Activated CD8-positive, alpha-beta memory T cell treated with anti-CD3 and anti-CD28 coated beads, Interleukin-2, amount 50 U/mL, for 1 hour (primary cell): ENCODE results near the gene TBC1D12.

Experiments used
- DNase-seq: peaks from one replicate; pipeline ENCODE4 v3.0.0-alpha.2; 2020; ENCODE audit errors: extremely low read depth

TBC1D12 gene

GRCh38 chr10:94407668-94408067, 5.3 kb downstream of the TBC1D12 start:
- no peak for DNase-seq

- DNase-seq, result no peak
Observed at GRCh38 chr10:94409021-94409657, 6.8 kb downstream of the TBC1D12 start.

- DNase-seq, result no peak
Observed at GRCh38 chr10:94411304-94411703, 9.0 kb downstream of the TBC1D12 start.

- no peak for DNase-seq
Observed at GRCh38 chr10:94412449-94412848, 10.1 kb downstream of the TBC1D12 start.

- no peak for DNase-seq
Observed at GRCh38 chr10:94413361-94413760, 11.0 kb downstream of the TBC1D12 start.

- DNase-seq, result no peak
Observed at GRCh38 chr10:94416896-94417295, 14.6 kb downstream of the TBC1D12 start.

DNA sequence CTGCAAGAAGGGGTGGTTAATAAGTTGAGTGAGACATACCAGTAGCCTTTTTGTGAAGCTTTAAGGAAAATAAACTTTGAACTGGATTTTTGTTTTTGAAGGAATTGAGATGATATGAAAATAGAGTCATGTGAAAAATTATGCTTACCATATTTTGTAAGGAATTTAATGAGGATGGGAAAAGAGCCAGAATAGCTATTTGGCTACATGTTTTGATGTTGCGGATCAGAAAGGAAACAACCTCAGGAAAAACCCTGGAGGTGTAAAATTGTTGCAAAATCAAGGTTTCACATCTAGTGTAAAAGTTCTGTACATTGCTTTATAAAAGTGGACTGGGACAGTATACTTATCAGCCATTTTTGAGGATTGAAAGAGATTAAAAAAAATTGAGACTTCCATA, 15.0 kb downstream of the TBC1D12 start:
- no peak for DNase-seq

DNA sequence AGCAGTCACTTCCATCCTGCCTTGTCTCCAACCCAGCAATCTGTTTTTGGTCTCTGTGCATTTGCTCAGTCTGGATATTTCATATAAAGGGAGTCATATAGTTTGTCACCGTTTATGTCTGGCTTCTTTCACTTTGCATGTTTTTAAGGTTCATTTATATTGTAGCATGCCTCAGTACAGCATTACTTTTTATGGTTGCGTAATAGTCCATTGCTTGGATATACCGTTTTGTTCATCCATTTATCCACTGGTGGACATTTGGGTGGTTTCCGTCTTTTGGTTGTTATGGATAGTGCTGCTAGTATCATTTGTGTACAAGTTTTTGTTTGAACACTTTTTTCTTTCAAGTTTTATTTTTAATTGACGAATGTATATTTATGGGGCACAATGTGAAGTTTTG, 18.2 kb downstream of the TBC1D12 start:
- DNase-seq, result no peak

DNA sequence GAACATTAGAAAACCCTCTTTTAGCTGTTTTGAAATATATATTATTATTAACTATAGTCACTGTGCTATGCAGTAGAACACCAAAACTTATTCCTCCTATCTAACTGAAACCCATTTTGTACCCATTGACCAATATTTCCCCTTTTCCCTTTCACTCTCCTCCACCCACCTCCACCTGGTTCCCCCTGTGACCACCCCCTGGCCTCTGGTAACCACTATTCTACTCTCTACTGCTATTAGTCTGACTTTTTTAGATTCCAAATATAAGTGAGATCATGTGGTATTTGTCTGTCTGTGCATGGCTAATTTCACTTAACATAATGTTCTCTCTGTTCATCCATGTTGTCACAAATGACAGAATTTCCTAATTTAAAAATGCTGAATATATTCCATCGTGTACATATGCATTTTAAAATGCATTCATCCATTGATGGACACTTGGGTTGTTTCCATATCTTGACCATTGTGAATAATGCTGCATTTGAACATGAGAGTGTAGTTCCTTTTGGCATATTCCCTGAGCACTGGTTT, 18.7 kb downstream of the TBC1D12 start:
- DNase-seq, result no peak

DNA sequence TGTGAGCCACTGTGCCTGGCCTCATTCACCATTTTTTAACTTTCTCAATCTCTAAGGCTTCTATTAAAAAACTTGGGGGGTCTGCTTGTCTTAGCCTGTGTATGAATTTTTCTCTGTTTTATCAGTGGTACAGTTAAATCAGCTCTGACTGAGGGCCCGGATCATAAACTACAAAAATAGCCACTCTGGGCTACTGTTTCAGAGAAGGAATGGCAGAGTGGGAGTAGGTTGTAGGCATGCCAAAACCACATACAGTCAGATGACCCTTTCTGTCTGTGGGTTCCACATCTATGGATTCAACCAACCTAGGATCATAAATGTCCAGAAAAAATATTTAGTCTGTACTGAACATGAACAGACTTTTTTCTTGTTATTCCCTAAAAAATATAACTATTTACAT, 21.3 kb downstream of the TBC1D12 start:
- DNase-seq, result no peak

DNA sequence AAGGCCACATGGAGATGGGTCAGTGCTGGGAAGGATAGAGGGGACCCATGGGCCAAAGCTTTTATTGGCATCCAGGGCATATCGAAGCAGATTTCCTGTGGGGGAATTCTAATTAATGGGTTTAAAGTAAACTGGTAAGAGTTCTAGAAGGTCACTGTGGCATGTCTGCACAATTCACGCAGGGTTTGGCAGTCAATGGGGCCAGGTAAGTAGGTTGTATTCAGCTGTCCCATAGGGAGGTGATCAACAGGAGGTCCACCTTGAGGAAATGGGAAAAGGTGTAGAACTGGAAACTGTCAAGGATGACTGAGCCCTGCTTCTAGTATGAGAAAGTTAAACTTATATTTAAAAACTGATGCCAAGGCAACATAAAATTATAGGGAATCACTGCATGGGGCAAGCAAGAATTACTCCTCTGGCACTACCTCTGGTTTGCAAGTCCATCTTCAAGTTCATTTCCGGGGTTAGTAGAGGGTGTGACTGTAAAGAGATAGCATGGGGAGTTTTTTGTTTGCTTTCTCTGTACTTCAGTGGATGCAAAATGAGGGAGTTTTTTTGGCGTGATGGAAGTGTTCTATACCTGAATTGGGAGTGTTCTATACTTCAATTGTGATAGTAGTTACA, 22.5 kb downstream of the TBC1D12 start:
- DNase-seq, result no peak

- DNase-seq, result no peak
Observed at GRCh38 chr10:94425942-94426341, 23.6 kb downstream of the TBC1D12 start.

DNA sequence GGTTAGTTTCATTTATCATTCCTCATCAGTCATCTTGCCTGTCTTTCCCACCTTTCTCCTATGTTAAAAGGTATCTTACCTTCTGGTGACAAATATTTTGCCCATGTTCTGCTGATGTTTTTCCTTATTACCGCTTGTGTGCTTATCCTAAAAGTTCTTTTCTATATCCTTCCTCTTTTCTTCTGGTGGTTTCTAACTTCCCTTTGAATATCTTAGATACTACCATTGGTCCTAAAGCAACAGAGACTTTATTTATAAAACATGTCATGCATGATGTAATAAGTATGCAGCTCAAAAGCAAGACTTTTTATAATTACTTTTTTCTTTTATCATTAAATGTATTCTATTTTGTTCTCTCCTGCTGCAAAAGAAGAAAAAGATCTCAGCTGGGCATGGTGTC, 24.8 kb downstream of the TBC1D12 start:
- no peak for DNase-seq

DNA sequence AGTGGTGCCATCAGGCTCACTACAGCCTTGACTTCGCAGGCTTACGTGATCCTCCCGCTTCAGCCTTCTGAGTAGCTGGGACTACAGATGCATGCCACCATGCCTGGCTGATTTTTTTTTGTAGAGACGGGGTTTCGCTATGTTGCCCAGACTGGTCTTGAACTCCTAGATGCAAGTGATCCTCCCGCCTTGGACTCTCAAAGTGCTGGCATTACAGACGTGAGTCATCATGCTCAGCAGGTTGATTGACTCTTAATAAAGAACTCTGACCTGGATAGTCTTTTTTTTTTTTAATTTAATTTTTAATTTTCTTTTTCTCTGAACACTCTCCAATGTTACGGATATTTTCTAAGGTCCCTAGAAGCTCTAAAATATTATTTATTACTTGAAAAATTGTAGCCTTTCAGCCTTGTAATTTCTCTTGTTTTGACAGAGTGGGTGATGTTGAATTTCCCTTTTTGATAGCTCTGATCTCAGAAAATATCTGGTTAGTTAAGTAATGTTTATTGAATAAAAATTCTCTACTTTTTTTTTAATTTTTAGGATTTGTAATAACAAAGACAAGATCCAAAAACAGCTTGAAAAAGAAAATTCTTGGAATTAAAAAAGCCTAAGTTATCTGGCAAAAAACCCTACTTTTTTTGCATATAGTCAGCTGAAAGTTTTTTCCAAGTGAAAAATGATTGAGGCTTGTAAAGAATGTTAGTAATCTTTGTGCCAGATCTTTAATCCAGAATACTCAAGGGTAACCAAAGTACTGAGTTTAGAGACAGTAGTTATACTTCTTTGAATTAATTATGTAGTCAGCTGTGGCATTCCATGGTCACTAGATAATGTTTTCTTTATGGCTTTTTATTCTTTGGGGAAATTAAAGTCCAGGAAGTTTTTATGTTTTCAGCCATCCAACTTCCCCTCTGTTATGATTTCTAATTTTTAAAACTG, 26.7 kb downstream of the TBC1D12 start:
- no peak for DNase-seq

DNA sequence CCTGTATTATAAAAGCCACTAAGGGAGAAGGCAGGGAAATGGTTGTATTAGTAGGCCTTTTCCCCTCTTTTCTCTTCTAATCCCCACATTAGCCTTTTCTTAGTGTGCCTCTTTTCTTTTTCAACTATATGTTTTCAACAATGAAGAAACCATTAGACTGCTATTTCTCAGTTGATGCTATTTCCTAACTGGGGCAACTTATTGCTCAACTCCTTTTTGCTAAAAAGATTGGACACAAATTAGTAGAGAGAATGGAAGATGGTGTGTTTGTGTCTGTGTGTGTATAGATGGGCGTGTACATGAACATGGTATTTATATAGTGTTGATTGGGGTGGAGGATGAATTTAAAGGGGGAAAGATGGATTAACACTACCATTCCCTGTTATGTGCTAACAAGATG, 28.4 kb downstream of the TBC1D12 start:
- no peak for DNase-seq

DNA sequence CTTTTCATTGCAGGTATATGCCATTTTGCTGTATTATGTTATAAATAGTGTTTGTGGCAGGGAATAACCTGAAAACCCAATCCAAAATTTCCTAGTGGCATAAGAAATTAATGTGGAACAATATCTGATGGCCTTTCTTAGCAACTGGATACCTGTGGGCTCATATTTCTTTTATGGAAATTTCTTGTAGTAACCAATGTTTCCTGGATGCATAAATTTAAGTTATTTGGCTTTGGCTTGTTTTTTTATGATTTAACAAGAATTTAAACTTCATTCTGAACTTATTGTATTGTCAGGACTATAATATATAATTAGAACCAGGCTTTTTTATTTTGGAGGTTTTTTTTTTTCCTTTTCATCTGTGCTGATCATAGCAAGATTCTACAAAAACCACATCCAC, 30.1 kb downstream of the TBC1D12 start:
- no peak for DNase-seq

DNA sequence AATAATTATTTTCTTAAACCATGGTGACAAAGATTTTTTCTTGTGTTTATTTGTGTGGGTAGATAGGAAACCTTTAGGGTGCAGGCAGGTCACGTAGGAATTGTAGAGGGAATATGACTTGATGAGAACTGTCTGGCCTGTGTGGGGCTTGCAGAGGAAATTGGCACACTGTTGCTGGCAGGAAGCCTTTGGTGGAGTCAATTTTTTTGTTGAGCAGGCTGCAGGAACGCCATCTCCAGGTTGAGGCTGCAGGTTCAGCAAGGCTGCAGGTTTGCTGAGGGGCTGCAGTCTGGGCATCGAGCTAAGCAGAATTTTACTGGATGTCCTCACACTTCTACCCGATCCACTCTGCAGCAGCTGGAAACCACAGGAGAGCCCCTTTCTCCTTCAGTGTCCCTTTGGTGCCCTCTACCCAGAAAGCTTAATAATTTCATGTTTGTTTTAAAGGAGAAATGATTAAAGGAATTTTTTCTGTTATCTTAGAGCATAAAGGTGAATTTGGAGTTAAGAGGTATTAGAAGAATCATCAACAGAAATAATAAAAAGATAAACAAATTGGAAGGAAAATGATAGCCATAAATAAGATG, 37.0 kb downstream of the TBC1D12 start:
- DNase-seq, result no peak

DNA sequence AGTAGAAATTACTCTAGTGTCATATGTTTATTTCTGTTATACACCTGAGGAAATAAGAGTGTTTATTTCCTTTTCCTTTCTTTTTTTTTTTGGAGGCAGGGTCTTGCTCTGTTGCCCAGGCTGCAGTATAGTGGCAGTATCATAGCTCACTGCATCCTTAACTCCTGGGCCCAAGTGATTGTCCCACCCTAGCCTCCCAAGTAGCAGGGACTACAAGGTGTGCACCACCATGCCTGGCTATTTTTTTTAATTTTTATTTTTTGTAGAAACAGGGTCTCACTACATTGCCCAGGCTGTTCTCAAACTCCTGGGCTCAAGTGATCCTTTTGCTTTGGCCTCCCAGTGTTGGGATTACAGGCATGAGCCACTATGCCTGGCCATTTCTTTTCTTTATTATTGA, 37.8 kb downstream of the TBC1D12 start:
- no peak for DNase-seq

DNA sequence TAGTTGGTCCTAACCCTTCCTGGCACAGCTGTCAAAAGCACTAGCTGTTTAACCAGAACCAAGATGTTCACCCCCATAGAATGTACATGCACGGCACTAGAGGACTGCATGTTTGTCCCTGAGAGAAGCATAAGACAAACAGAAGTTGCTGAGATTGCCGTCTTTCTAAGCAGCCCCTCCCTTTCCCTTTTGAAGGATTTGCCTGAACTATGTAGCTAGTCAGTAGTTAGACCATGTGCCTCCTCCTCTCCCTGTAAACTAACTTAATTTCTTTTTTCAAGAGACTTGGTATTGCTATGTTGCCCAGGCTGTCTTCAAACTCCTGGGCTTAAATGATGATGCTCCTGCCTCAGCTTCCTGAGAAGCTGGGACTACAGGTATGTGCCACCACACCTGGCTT, 40.7 kb downstream of the TBC1D12 start:
- no peak for DNase-seq

- no peak for DNase-seq
Observed at GRCh38 chr10:94443549-94443948, 41.2 kb downstream of the TBC1D12 start.

- DNase-seq, result no peak
Observed at GRCh38 chr10:94450782-94451181, 48.4 kb downstream of the TBC1D12 start.

- DNase-seq, result no peak
Observed at GRCh38 chr10:94451883-94452519, 49.7 kb downstream of the TBC1D12 start.
